ENCODE measurements around the gene TNRC6A. TPM values are rescaled to one million over a fixed set of nuclear protein-coding genes. Genes with fewer than 3 reads are reported as not detected.

Gene TNRC6A
- total and polyA plus RNA-seq, 10 of the 15 experiments (the other 5 are each of a cell fraction or from before 2014, with no cell fraction given) = 4.6 to 41.3 (median 29.7) TPM

GRCh38 chr16:24729243-24729950 lies at the start of gene TNRC6A (continued):
- no peak for TF ChIP-seq BCLAF1 (IDR thresholded peaks at IDR 0.05)
- no peak for TF ChIP-seq KDM1A (IDR thresholded peaks at IDR 0.05; ENCODE audit: borderline replicate concordance)
- no peak for TF ChIP-seq RAD51 (IDR thresholded peaks at IDR 0.05)
- TF ChIP-seq E2F8 (IDR thresholded peaks at IDR 0.05; ENCODE audit: low read depth, partially characterized antibody) = no peak
- TF ChIP-seq CHD2 (IDR thresholded peaks at IDR 0.05; ENCODE audit: borderline replicate concordance, low read depth, low read length) = peak; percentile 55; the same call in 1 of the 2 replicates
- TF ChIP-seq SMAD1 (IDR thresholded peaks at IDR 0.05; ENCODE audit: low read depth, partially characterized antibody) = no peak
- TF ChIP-seq BHLHE40 (IDR thresholded peaks at IDR 0.05; ENCODE audit: borderline replicate concordance in 1 of 2, low read depth in 2 of 2, low read length in 1 of 2) = peak in 1 of 2 experiments; percentile 74; a peak in 2 of 4 replicates
- no peak for TF ChIP-seq IRF5 (IDR thresholded peaks at IDR 0.05; ENCODE audit: borderline replicate concordance)
- no peak for TF ChIP-seq CUX1 (IDR thresholded peaks at IDR 0.05; ENCODE audit: insufficient replicate concordance, low read depth, low read length)
- no peak for TF ChIP-seq MEF2A (IDR thresholded peaks at IDR 0.05; ENCODE audit: insufficient read depth, low read depth, low read length)
- TF ChIP-seq ATF7 (IDR thresholded peaks at IDR 0.05; ENCODE audit: low read depth) = no peak
- TF ChIP-seq ZNF217 (IDR thresholded peaks at IDR 0.05) = peak; percentile 70; the same call in 1 of the 2 replicates
- TF ChIP-seq BACH1 (IDR thresholded peaks at IDR 0.05; ENCODE audit: borderline replicate concordance) = peak; percentile 67; the same call in 1 of the 2 replicates
- peak; percentile 38; the same call in 1 of the 2 replicates for TF ChIP-seq RUNX3 (IDR thresholded peaks at IDR 0.05; ENCODE audit: low read length)
- TF ChIP-seq ZNF274 (IDR thresholded peaks at IDR 0.05; ENCODE audit: insufficient read depth, insufficient read length) = no peak
